T-helper 1 cell treated with Interleukin-12 subunit alpha and Interleukin-12 subunit beta and Interleukin-4 antibody, amounts not matched to agents 30 ng/mL and 1 ng/mL, for 36 hours (primary cell): ENCODE measurements around the gene PLCB4. TPM values are rescaled to one million over a fixed set of nuclear protein-coding genes. Genes with fewer than 3 reads are reported as not detected.

Experiments
- intact Hi-C: fragments of 100-400 bp; cut with micrococcal nuclease; formaldehyde crosslinking; loops from one replicate; pipeline ENCODE4 v1.15.1; 2024
- total RNA-seq: library from RNA; stranded (reverse); gene quantifications from 2 replicates; pipeline ENCODE4 v1.2.3, GENCODE V29; 2022

Gene PLCB4
- total RNA-seq, 1 donor from 2014 or later: not detected

DNA sequence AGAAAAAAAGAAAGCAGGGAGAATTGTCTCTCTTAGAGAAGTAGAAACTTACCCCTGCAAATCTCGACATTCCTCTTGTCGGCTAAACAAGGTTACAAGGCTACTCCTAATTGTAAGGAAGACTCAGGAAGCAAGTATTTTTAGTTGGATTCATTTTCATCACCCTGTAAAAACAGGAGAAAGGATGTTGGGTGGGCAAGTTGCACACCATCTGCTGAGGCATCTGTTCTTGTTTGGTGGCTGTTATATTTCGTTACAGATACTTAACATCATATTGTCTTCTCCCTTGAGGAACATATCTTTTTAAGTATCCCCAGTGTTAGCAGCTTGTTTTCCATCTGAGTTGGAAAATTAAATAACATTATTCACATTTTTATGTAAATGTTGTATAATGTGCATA lies 187.5 kb downstream of the PLCB4 start:
- intact Hi-C loops: no loop called here

GRCh38 chr20:9258901-9259300 lies 190.0 kb downstream of the PLCB4 start:
- intact Hi-C loops: no loop called here

DNA sequence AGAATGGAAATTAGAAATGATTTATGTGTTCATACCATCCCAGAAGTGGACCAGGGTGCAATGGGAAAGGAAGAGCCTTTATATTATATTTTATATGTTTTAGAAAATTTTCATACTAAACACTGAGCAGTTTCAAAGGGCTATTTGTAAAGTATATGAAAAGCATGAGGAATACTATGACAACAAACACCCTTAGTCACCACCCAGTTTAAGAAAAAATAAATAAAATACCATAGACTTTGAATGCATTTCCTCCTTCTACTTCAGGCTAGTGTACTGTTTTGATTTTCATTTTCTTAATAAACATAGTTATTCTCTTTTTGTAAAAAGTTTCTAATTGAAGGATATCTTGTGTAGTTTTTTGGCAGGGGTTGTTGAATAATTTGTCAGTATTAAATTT lies 191.1 kb downstream of the PLCB4 start:
- intact Hi-C loops: no loop called here

GRCh38 chr20:9261781-9262180 lies 192.9 kb downstream of the PLCB4 start:
- intact Hi-C loops: no loop called here

DNA sequence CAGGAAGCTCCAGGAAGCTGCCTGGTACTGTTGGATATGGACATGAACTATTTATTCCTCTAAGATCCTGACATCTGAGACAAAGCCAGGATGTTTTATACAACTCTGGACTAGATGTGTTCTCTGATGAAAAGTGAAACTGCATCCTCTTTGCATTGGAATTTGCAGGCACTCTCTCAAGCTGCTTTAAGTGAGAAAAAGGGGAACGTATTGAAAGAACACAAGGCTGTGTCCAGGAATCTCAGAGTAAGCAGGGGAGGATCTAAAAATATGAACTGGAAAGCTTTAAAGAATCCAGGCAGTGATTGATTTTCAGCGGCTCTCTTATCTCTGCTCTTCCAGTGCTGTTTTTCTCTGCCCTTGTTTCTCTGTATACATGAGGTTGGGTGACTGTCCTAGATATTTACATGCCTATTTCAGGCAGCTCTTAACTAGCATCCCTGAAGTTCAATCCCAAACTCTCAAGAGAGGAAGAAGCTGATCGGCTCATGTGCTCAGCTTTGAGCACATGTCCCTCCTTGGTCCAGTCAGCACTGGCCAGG lies 193.8 kb downstream of the PLCB4 start:
- intact Hi-C loops: no loop called here

GRCh38 chr20:9269280-9269971 lies 200.5 kb downstream of the PLCB4 start:
- intact Hi-C loops: no loop called here

- intact Hi-C loops: no loop called here
Observed at GRCh38 chr20:9270831-9271230, 201.9 kb downstream of the PLCB4 start.

DNA sequence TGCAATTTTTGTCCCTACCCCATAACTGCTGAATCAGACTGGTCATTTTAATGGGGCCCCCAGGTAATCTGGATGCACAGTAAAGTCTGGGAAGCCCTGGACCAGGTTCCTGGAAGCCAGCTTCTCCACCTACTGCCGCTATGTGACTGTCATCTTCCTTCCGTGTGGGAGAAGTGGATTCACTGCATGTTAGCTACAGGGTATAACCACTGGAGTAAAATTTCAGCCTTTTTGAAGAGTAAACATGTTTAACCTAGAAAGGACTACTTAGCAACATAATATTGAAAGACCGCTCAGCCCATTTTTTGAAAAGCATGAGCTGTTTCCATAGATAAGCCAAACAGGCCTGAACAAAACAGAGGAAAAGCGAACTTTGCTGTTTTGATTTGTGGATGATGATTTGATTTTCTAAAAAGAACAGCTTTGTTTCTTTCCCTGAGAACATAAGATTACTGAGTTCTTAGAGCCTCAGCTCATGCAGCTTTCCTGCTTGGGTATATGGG lies 208.1 kb downstream of the PLCB4 start:
- intact Hi-C loops: no loop called here

- intact Hi-C loops: no loop called here
Observed at GRCh38 chr20:9279918-9280401, 211.1 kb downstream of the PLCB4 start.

DNA sequence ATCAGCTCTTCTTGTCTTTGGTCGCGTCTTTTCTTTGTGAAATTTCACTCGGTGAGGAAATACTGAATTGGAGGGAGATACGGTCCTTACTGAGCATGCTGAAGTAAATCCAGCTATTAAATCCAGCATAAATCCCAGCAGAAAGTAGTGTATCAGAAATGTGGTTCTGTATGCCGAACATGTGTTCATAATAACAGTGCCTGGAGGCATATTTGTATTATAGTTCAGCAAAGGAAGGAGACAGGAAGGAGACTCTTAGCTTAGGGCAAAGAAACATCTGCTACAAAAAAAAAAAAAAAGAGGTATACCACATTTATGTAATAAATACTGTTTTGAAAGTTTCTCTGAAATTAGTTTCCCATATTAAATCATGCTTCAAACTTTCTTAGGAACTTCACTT lies 211.8 kb downstream of the PLCB4 start:
- intact Hi-C loops: no loop called here

DNA sequence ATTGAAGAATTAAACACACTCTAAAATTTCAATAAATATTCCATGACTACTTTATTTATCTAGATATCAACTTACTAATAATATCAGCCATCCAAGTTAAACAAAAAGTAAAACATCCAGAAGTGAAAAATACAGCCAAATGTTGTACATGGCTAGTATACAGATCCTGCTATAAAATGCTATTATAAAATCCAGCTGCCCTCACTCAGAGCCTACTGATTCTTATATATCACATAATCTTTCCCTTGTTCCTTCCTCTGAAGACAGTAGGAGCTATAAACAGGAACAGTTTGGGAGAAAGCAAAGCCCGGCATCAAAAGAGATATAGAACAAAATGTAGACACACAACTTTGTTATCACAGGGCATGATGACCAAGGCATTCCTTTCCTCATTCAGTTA lies 212.9 kb downstream of the PLCB4 start:
- intact Hi-C loops: no loop called here

DNA sequence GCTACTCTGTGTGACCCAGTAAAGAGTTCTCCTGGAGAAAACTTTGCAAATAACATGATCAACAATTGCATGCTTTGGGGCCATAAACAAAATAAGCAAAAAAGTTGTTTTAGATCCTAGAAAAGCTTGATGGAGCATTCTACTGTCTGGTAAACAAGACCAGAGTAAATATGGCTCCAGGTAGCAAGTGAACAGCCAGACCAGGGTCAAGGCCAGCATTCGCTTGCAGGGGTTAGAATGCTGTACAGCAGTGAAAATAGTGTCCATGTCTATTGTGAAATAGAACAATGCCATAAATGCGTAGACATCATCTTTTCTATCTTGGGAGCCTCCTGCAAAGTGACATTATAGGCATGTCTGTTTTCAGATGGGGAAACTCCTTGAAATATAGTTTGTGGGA lies 216.7 kb downstream of the PLCB4 start:
- intact Hi-C loops: no loop called here

GRCh38 chr20:9286501-9287461 lies 217.9 kb downstream of the PLCB4 start:
- intact Hi-C loops: no loop called here

DNA sequence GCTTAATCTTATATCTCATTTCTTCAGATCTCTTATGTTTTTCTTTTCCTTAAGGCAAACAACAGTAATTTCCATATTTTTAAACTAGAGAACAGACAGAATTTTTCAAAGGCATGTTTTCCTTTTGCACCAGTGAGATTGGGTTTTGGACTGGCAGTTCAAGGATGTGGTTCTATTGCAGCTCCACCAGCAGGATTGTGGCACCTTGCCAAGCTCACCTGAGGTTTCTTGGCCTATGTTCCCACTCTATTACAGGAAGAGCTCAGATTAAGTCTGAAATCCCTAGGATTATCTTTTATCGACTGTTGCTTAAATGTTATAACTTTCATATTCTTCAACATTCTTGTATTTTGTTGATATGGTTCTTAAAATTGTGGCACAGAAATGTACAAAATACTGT lies 218.9 kb downstream of the PLCB4 start:
- intact Hi-C loops: no loop called here

DNA sequence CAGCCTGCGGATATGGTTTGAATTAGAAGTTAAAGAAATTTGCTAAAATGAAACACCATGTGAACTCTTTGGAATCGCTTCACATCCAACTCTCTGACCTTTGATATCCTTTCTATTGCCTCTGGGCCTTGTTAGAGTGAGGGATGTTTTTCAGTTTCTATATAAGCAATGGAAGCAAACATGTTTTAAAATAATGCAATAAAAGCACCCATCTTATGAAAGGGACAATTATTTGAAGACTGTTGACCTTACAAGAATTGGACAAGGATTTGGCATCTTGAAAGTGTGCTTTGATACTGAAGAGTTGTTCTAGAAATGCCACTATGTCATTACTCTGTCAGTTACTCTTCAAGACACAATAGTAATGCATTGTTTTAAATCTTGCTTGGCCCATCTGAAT lies 221.4 kb downstream of the PLCB4 start:
- intact Hi-C loops: no loop called here

DNA sequence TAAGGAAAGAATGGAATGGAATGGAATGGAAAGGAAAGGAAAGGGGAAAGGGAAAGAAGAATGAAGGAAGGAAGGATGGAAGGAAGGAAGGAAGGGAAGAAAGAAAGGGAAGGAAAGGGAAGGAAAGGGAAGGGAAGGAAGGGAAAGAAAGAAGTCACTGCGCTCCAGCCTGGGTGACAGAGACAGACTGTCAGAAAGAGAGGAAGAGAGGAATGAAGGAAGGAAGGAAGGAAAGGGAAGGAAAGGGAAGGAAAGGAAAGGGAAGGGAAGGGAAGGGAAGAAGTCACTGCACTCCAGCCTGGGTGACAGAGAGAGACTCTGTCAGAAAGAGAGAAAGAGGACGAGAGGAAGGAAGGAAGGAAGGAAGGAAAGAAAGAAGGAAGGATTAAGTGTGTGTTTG lies 224.3 kb downstream of the PLCB4 start:
- intact Hi-C loops: no loop called here

- intact Hi-C loops: no loop called here
Observed at GRCh38 chr20:9294041-9294440, 225.2 kb downstream of the PLCB4 start.

DNA sequence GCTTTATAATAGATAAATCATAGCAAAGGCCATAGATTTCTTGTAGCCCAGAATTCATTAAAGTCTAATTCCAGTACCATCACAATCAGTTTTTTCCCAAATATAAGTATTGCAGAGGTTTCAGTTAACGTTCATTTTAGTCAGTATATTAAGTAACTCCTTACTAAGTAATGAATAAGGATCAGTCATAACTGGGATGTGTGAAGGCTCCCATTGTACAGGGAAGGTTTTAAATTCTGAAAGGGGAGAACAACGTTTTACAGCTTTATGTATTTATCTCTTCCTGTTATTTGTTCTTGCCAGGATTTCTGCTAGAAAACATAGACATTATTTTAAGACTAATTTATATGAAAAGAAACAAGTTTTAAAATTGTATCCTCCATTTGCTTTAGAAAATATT lies 230.0 kb downstream of the PLCB4 start:
- intact Hi-C loops: no loop called here

GRCh38 chr20:9300080-9300479 lies 231.2 kb downstream of the PLCB4 start:
- intact Hi-C loops: no loop called here

DNA sequence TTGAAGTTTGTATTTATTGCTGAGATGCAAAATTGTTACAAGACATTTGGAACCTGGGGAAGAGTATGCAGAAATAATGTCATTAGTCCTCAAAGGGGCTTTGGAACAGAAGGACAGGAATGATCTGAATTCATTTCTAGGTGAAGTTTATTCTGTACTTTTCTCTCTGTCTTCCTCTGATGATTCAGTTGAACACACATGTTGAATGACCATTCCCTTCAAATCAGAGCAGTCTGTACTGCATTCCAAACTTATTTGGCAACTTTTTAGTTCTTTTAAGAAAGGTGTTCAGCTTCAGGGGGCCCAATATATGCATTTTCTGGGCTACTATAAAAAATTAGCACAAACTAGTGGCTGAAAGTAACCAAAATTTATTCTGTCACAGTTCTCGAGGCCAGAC lies 231.6 kb downstream of the PLCB4 start:
- intact Hi-C loops: no loop called here

DNA sequence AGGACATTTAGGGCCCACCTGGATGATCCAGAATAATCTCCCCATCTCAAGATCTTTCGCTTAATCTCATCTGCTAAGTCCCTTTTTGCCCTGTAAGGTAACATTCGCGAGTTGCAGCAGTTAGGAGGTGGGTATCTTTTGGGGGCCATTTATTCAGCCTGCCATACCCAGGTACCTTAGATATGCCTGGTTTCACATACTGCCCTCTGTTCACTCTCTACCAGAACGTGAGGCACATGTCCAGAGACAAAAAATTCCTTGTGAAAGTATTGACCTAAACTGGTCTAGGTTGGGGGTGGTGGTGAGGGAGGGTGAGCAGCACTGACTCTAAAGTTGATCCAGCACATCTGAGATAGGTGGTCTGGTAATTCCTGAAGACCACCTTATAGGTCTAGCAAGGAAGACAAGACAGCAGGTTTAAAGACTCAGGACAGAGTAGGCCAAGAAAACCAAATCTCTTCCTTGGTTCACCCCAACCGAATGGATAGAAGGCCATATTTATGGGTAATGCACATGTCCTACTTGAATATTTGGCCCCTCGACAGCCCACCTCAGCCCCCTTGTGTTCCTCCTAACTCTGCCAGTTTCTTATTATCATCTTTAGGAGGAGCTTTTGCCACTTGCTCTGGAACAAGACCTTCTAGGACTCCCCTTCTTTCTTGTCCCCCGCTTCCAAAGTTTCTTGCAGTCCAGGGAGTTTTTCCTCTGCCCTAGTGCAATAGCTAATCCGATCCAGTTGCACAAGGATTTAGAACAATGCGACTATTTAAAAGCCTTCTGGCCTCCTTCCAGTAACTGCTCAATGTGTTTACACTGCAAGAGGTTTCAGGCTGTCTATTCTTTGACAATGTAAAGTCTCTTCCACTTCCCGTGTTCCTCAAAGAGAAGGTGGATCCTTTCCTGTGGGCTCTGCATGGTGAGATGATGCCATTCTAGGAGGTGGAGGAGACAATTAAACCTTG lies 232.5 kb downstream of the PLCB4 start:
- intact Hi-C loops: no loop called here
